ENCODE data around the gene CCL13.
"Not testable (repeated sequence)": the region's sequence is repeated elsewhere in the genome, so short reads cannot be mapped to it uniquely, and the experiment has no call there.

The CCL13 gene

GRCh38 chr17:34356194-34356593 lies at the start of gene CCL13:
CCL13 (plus strand) TSS chr17:34356480; CDS start chr17:34356527, 47 bp downstream.
- Histone ChIP-seq H3K4me3 (ENCODE audit: low read length) (no peak within 1 kb of the TSS), H3K27ac (ENCODE audit: low read depth, low read length) (no peak within 1 kb of the TSS), H3K27me3 (ENCODE audit: control insufficient read depth, insufficient read depth, low read length) (no peaks in the 10 kb centered on the region)

GRCh38 chr17:34307110-34307509 lies 49.2 kb upstream of the CCL13 start:
- H3K4me3 ChIP-seq (ENCODE audit: low read length) = no peak overlapping the region
- no peaks in the 10 kb centered on the region for H3K27me3 ChIP-seq (ENCODE audit: control insufficient read depth, insufficient read depth, low read length)
- no peak overlapping the region for H3K27ac ChIP-seq (ENCODE audit: low read depth, low read length)
- no peaks in the 10 kb centered on the region for H3K4me1 ChIP-seq (ENCODE audit: control insufficient read depth, insufficient read depth, low read length)
- no peak overlapping the region for H3K9ac ChIP-seq (ENCODE audit: low read length)
- H3K36me3 ChIP-seq (ENCODE audit: control insufficient read depth, insufficient read depth, low read length) = no peaks in the 10 kb centered on the region

More at GRCh38 chr17:34356194-34356593, at the start of gene CCL13:
- H3K36me3 ChIP-seq (ENCODE audit: control insufficient read depth, insufficient read depth, low read length) = no peaks in the 10 kb centered on the region
- H3K9ac ChIP-seq (ENCODE audit: low read length) = no peak within 1 kb of the TSS
- H3K4me1 ChIP-seq (ENCODE audit: control insufficient read depth, insufficient read depth, low read length) = no peaks in the 10 kb centered on the region

DNA sequence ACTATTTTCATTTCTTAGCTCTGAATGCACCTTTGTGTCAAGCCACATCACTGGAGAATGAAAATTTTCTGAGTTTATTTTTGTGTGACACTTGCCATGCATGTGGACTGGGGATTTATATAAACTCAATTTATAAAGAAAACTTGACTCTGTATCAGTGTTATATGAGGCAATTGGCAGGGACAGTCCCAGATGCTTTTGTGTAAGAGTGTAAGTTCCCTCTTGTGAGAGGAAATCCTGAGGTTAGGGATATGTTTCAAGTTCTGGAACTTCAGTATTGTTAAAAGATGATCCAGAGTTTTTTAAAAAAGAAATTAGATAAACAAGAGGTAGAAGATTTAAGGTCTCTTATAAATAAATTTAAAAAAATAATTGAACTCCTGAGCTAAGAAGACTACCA lies 47.9 kb upstream of the CCL13 start:
- H3K9ac ChIP-seq (ENCODE audit: low read length) = no peak overlapping the region
- no peaks in the 10 kb centered on the region for H3K36me3 ChIP-seq (ENCODE audit: control insufficient read depth, insufficient read depth, low read length)
- no peaks in the 10 kb centered on the region for H3K27me3 ChIP-seq (ENCODE audit: control insufficient read depth, insufficient read depth, low read length)
- H3K27ac ChIP-seq (ENCODE audit: low read depth, low read length) = no peak overlapping the region
- H3K4me3 ChIP-seq (ENCODE audit: low read length) = no peak overlapping the region
- no peaks in the 10 kb centered on the region for H3K4me1 ChIP-seq (ENCODE audit: control insufficient read depth, insufficient read depth, low read length)

GRCh38 chr17:34311291-34311690 lies 45.0 kb upstream of the CCL13 start:
- Histone ChIP-seq H3K27ac (ENCODE audit: low read depth, low read length) (no peak overlapping the region), H3K9ac (ENCODE audit: low read length) (no peak overlapping the region), H3K4me3 (ENCODE audit: low read length) (no peak overlapping the region), H3K4me1 (ENCODE audit: control insufficient read depth, insufficient read depth, low read length) (no peaks in the 10 kb centered on the region), H3K36me3 (ENCODE audit: control insufficient read depth, insufficient read depth, low read length) (no peaks in the 10 kb centered on the region), H3K27me3 (ENCODE audit: control insufficient read depth, insufficient read depth, low read length) (no peaks in the 10 kb centered on the region)

- no peak overlapping the region for H3K27ac ChIP-seq (ENCODE audit: low read depth, low read length)
- H3K4me1 ChIP-seq (ENCODE audit: control insufficient read depth, insufficient read depth, low read length) = no peaks in the 10 kb centered on the region
Measured at GRCh38 chr17:34312080-34312479, 44.2 kb upstream of the CCL13 start.

DNA sequence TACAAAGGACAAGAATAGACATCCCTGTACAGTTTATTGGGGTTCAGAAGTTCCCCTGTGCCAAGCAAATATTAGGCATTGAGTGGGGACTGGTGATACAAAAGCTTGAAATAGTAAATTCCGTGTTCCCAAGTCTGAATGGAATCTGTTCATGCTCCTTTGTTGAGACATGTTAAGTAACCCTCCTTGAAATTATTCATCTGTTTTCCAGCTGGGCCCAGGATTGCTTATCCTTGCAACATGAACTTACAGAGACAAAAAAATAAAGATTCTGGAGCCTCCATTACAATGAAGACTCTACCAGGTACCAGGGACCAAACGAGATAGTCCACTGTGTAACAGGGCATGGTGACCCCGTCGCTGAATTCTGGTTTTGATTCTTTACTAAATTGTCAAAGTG lies 43.1 kb upstream of the CCL13 start:
- Histone ChIP-seq H3K27me3 (ENCODE audit: control insufficient read depth, insufficient read depth, low read length) (no peaks in the 10 kb centered on the region), H3K4me1 (ENCODE audit: control insufficient read depth, insufficient read depth, low read length) (no peaks in the 10 kb centered on the region), H3K9ac (ENCODE audit: low read length) (no peak overlapping the region), H3K27ac (ENCODE audit: low read depth, low read length) (no peak overlapping the region), H3K36me3 (ENCODE audit: control insufficient read depth, insufficient read depth, low read length) (no peaks in the 10 kb centered on the region), H3K4me3 (ENCODE audit: low read length) (no peak overlapping the region)

More at GRCh38 chr17:34312080-34312479, 44.2 kb upstream of the CCL13 start:
- no peaks in the 10 kb centered on the region for H3K36me3 ChIP-seq (ENCODE audit: control insufficient read depth, insufficient read depth, low read length)
- no peak overlapping the region for H3K9ac ChIP-seq (ENCODE audit: low read length)
- H3K4me3 ChIP-seq (ENCODE audit: low read length) = no peak overlapping the region
- H3K27me3 ChIP-seq (ENCODE audit: control insufficient read depth, insufficient read depth, low read length) = no peaks in the 10 kb centered on the region

GRCh38 chr17:34314279-34314678 lies 42.0 kb upstream of the CCL13 start:
- Histone ChIP-seq H3K27ac (ENCODE audit: low read depth, low read length) (peak overlapping the region; percentile 30), H3K4me3 (ENCODE audit: low read length) (no peak overlapping the region), H3K9ac (ENCODE audit: low read length) (no peak overlapping the region), H3K4me1 (ENCODE audit: control insufficient read depth, insufficient read depth, low read length) (no peaks in the 10 kb centered on the region), H3K36me3 (ENCODE audit: control insufficient read depth, insufficient read depth, low read length) (no peaks in the 10 kb centered on the region), H3K27me3 (ENCODE audit: control insufficient read depth, insufficient read depth, low read length) (no peaks in the 10 kb centered on the region)

DNA sequence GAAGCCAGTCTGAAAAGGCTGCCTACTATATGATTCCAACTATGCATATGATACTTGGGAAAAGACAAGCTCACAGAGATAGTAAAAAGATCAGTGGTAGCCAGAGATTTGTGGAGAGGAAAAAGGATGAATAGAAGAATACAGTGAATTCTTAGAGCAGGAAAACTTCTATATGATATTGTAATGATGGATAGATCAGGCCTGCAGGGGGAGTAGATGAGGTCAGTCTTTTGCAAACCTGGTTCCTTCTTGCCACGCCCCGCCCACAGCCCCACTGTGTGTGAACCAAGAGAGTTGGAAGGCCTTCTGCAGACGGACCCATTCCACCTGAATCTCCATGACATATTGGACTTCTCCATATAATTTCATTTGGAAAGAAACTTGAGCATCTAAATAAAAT lies 37.8 kb upstream of the CCL13 start:
- H3K27me3 ChIP-seq (ENCODE audit: control insufficient read depth, insufficient read depth, low read length) = no peaks in the 10 kb centered on the region
- H3K27ac ChIP-seq (ENCODE audit: low read depth, low read length) = no peak overlapping the region
- H3K4me3 ChIP-seq (ENCODE audit: low read length) = no peak overlapping the region
- no peaks in the 10 kb centered on the region for H3K36me3 ChIP-seq (ENCODE audit: control insufficient read depth, insufficient read depth, low read length)
- no peak overlapping the region for H3K9ac ChIP-seq (ENCODE audit: low read length)
- no peaks in the 10 kb centered on the region for H3K4me1 ChIP-seq (ENCODE audit: control insufficient read depth, insufficient read depth, low read length)

DNA sequence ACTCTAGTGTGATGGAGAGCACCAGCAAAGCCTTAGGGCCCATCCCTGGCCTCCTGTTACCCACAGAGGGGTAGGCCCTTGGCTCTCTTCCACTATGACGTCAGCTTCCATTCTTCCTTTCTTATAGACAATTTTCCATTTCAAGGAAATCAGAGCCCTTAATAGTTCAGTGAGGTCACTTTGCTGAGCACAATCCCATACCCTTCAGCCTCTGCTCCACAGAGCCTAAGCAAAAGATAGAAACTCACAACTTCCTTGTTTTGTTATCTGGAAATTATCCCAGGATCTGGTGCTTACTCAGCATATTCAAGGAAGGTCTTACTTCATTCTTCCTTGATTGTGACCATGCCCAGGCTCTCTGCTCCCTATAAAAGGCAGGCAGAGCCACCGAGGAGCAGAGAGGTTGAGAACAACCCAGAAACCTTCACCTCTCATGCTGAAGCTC lies 37.2 kb upstream of the CCL13 start, which contains the start of gene CCL8:
Gene CCL8, plus strand, starts transcription at position 397 of the 445 bp plus-strand sequence. CDS start 67 bp downstream, outside the sequence.
- Histone ChIP-seq H3K27ac (ENCODE audit: low read depth, low read length) (no peak within 1 kb of the TSS), H3K9ac (ENCODE audit: low read length) (no peak within 1 kb of the TSS)

GRCh38 chr17:34321964-34322363 lies 34.3 kb upstream of the CCL13 start:
- H3K4me3 ChIP-seq (ENCODE audit: low read length) = no peak overlapping the region
- no peak overlapping the region for H3K9ac ChIP-seq (ENCODE audit: low read length)
- no peaks in the 10 kb centered on the region for H3K4me1 ChIP-seq (ENCODE audit: control insufficient read depth, insufficient read depth, low read length)
- no peaks in the 10 kb centered on the region for H3K36me3 ChIP-seq (ENCODE audit: control insufficient read depth, insufficient read depth, low read length)
- H3K27ac ChIP-seq (ENCODE audit: low read depth, low read length) = no peak overlapping the region
- H3K27me3 ChIP-seq (ENCODE audit: control insufficient read depth, insufficient read depth, low read length) = no peaks in the 10 kb centered on the region

More for the DNA sequence above, 37.2 kb upstream of the CCL13 start, which contains the start of gene CCL8:
- no peaks in the 10 kb centered on the region for H3K27me3 ChIP-seq (ENCODE audit: control insufficient read depth, insufficient read depth, low read length)
- no peaks in the 10 kb centered on the region for H3K36me3 ChIP-seq (ENCODE audit: control insufficient read depth, insufficient read depth, low read length)
- no peaks in the 10 kb centered on the region for H3K4me1 ChIP-seq (ENCODE audit: control insufficient read depth, insufficient read depth, low read length)
- H3K4me3 ChIP-seq (ENCODE audit: low read length) = no peak within 1 kb of the TSS

- not testable (repeated sequence) for H3K36me3 ChIP-seq (ENCODE audit: control insufficient read depth, insufficient read depth, low read length); H3K4me1 ChIP-seq (ENCODE audit: control insufficient read depth, insufficient read depth, low read length); H3K27me3 ChIP-seq (ENCODE audit: control insufficient read depth, insufficient read depth, low read length); H3K27ac ChIP-seq (ENCODE audit: low read depth, low read length); H3K4me3 ChIP-seq (ENCODE audit: low read length); H3K9ac ChIP-seq (ENCODE audit: low read length)
Measured at GRCh38 chr17:34327580-34327979, 28.7 kb upstream of the CCL13 start.

- Histone ChIP-seq H3K9ac (ENCODE audit: low read length) (no peak overlapping the region), H3K27me3 (ENCODE audit: control insufficient read depth, insufficient read depth, low read length) (no peaks in the 10 kb centered on the region), H3K36me3 (ENCODE audit: control insufficient read depth, insufficient read depth, low read length) (no peaks in the 10 kb centered on the region), H3K4me3 (ENCODE audit: low read length) (no peak overlapping the region), H3K27ac (ENCODE audit: low read depth, low read length) (no peak overlapping the region), H3K4me1 (ENCODE audit: control insufficient read depth, insufficient read depth, low read length) (no peaks in the 10 kb centered on the region)
Measured at GRCh38 chr17:34337701-34338100, 18.6 kb upstream of the CCL13 start.

- no peak overlapping the region for H3K4me3 ChIP-seq (ENCODE audit: low read length)
- no peaks in the 10 kb centered on the region for H3K27me3 ChIP-seq (ENCODE audit: control insufficient read depth, insufficient read depth, low read length)
- no peak overlapping the region for H3K27ac ChIP-seq (ENCODE audit: low read depth, low read length)
- H3K36me3 ChIP-seq (ENCODE audit: control insufficient read depth, insufficient read depth, low read length) = no peaks in the 10 kb centered on the region
- no peak overlapping the region for H3K9ac ChIP-seq (ENCODE audit: low read length)
- no peaks in the 10 kb centered on the region for H3K4me1 ChIP-seq (ENCODE audit: control insufficient read depth, insufficient read depth, low read length)
Measured at GRCh38 chr17:34339138-34339770, 17.0 kb upstream of the CCL13 start.

Measured in rectal smooth muscle tissue (tissue), 1 donor.